IMR-90 (cell line): ENCODE data around the gene CAMTA1. TPM values are rescaled to one million over a fixed set of nuclear protein-coding genes. Genes with fewer than 3 reads are reported as not detected.

Source experiments
- ATAC-seq: fragments of 200-7000 bp; cut with Tn5 transposase; 2 replicates; pipeline ENCODE4 v1.9.1; 2020; ENCODE audit warnings: low read depth, mild to moderate bottlenecking, moderate library complexity
- BruUV-seq: library from RNA; stranded (reverse); fragments of 400-500 nt; replicated peaks from 2 replicates; lab custom pipeline; 2021; lab: Mats Ljungman, UMichigan
- CTCF ChIA-PET: fragments of 300-600 bp; formaldehyde crosslinking; extraction: SDS; loops from one replicate; lab custom pipeline; 2021; ENCODE audit warnings: antibody characterized with exemption; lab: Yijun Ruan, JAX
- POLR2A ChIA-PET: fragments of 300-600 bp; sonication (Branson Sonifier 250); formaldehyde crosslinking; loops from one replicate; lab custom pipeline; 2022; ENCODE audit warnings: antibody characterized with exemption; ENCODE audit not compliant: unreplicated experiment; lab: Charles Lee
- DNase-seq: peaks from one replicate; pipeline ENCODE4 v3.0.0; 2013
- H2AFZ ChIP-seq: replicated peaks from 2 replicates; pipeline ENCODE3; 2013; ENCODE audit warnings: low read length, mild to moderate bottlenecking; ENCODE audit not compliant: poor library complexity
- H2AK5ac ChIP-seq: 2 replicates; pipeline ENCODE4 v1.6.1; 2013; ENCODE audit warnings: low read depth, low read length, inconsistent platforms
- H2AK9ac ChIP-seq: replicated peaks from 2 replicates; pipeline ENCODE3; 2013; ENCODE audit warnings: mild to moderate bottlenecking, low read depth, low read length, moderate library complexity; ENCODE audit not compliant: poor library complexity
- H2BK120ac ChIP-seq: 2 replicates; pipeline ENCODE4 v1.6.1; 2013; ENCODE audit warnings: low read depth, low read length, inconsistent platforms
- H2BK15ac ChIP-seq: 3 replicates; pipeline ENCODE4 v1.6.1; 2013; ENCODE audit warnings: low read depth, low read length, inconsistent platforms
- H2BK20ac ChIP-seq: 2 replicates; pipeline ENCODE4 v1.6.1; 2013; ENCODE audit warnings: low read depth, mild to moderate bottlenecking, inconsistent platforms, low read length, moderate library complexity
- H2BK5ac ChIP-seq: 2 replicates; pipeline ENCODE4 v1.6.1; 2013; ENCODE audit warnings: mild to moderate bottlenecking, low read depth, low read length, inconsistent platforms; ENCODE audit not compliant: poor library complexity, severe bottlenecking
- H3K14ac ChIP-seq: replicated peaks from 2 replicates; pipeline ENCODE4 v1.6.1; 2013; ENCODE audit warnings: low read depth, low read length, inconsistent platforms
- H3K18ac ChIP-seq: 2 replicates; pipeline ENCODE4 v1.6.1; 2013; ENCODE audit warnings: low read depth, low read length, control low read depth
- H3K23ac ChIP-seq: 2 replicates; pipeline ENCODE4 v1.6.1; 2013; ENCODE audit warnings: low read depth, low read length, inconsistent platforms
- H3K27ac ChIP-seq: 2 replicates; pipeline ENCODE4 v1.5.1; 2013; ENCODE audit warnings: mild to moderate bottlenecking, control low read depth, low read length; ENCODE audit not compliant: insufficient read depth
- H3K27me3 ChIP-seq: 2 replicates; pipeline ENCODE4 v1.6.1; 2013; ENCODE audit warnings: low read length; ENCODE audit not compliant: control insufficient read depth, insufficient read depth
- H3K36me3 ChIP-seq: 2 replicates; pipeline ENCODE4 v1.6.1; 2013; ENCODE audit warnings: low read length, mixed read lengths; ENCODE audit not compliant: control insufficient read depth, insufficient read depth
- H3K4ac ChIP-seq: 2 replicates; pipeline ENCODE4 v1.6.1; 2013; ENCODE audit warnings: low read depth, low read length, inconsistent platforms
- H3K4me1 ChIP-seq: 2 replicates; pipeline ENCODE4 v1.6.1; 2013; ENCODE audit warnings: low read length, mixed read lengths; ENCODE audit not compliant: control insufficient read depth, insufficient read depth
- H3K4me2 ChIP-seq: 2 replicates; pipeline ENCODE4 v1.6.1; 2013; ENCODE audit warnings: low read depth, mild to moderate bottlenecking, control low read depth, low read length, moderate library complexity
- H3K4me3 ChIP-seq: 2 replicates; pipeline ENCODE4 v1.5.1; 2013; ENCODE audit warnings: low read depth, mild to moderate bottlenecking, control low read depth, low read length, moderate library complexity; ENCODE audit not compliant: insufficient read depth
- H3K56ac ChIP-seq: 2 replicates; pipeline ENCODE4 v1.6.1; 2013; ENCODE audit warnings: low read length, inconsistent platforms; ENCODE audit not compliant: insufficient read depth; ENCODE audit errors: extremely low read depth
- H3K79me1 ChIP-seq, 2 experiments: 2 replicates each; pipeline ENCODE4 v1.6.1; 2013; ENCODE audit warnings: low read length in 2 of 2, inconsistent platforms in 1 of 2, low read depth in 1 of 2
- H3K9ac ChIP-seq: 2 replicates; pipeline ENCODE4 v1.6.1; 2013; ENCODE audit warnings: low read depth, low read length, control low read depth
- H3K9me1 ChIP-seq: 2 replicates; pipeline ENCODE4 v1.6.1; 2013; ENCODE audit warnings: low read length, inconsistent platforms; ENCODE audit not compliant: insufficient read depth
- H3K9me3 ChIP-seq: 2 replicates; pipeline ENCODE4 v1.6.1; 2013; ENCODE audit warnings: low read length; ENCODE audit not compliant: control insufficient read depth, insufficient read depth
- H4K20me1 ChIP-seq: 2 replicates; pipeline ENCODE4 v1.6.1; 2013; ENCODE audit warnings: low read length, inconsistent platforms; ENCODE audit not compliant: insufficient read depth
- H4K5ac ChIP-seq: 2 replicates; pipeline ENCODE4 v1.6.1; 2013; ENCODE audit warnings: mild to moderate bottlenecking, low read depth, low read length, control low read depth
- H4K8ac ChIP-seq, 2 experiments: 2 replicates each; pipeline ENCODE4 v1.6.1; 2013; ENCODE audit warnings: low read depth in 2 of 2, low read length in 2 of 2, control low read depth in 1 of 2, inconsistent platforms in 1 of 2
- H4K91ac ChIP-seq: 2 replicates; pipeline ENCODE4 v1.6.1; 2013; ENCODE audit warnings: low read depth, low read length, inconsistent platforms; ENCODE audit not compliant: insufficient read depth
- BHLHE40 ChIP-seq: fragments of 150-350 bp; IDR thresholded peaks from 2 replicates; pipeline ENCODE4 v1.6.1; 2016; ENCODE audit warnings: mild to moderate bottlenecking, low read depth, low read length
- CEBPB ChIP-seq: IDR thresholded peaks from 2 replicates; pipeline ENCODE4 v1.6.1; 2012; ENCODE audit warnings: low read depth, low read length, improper control_type of control experiment
- CTCF ChIP-seq: conservative IDR thresholded peaks from 2 replicates; pipeline ENCODE4 v1.5.1; 2012; ENCODE audit warnings: mild to moderate bottlenecking, low read depth, low read length, improper control_type of control experiment
- ELK1 ChIP-seq: fragments of 150-350 bp; IDR thresholded peaks from 2 replicates; pipeline ENCODE4 v1.6.1; 2016; ENCODE audit warnings: low read depth, mild to moderate bottlenecking, low read length, moderate library complexity, borderline replicate concordance
- FOS ChIP-seq: fragments of 150-350 bp; IDR thresholded peaks from 2 replicates; pipeline ENCODE4 v1.6.1; 2016; ENCODE audit warnings: low read depth, low read length
- MAFK ChIP-seq: IDR thresholded peaks from 2 replicates; pipeline ENCODE4 v1.6.1; 2012; ENCODE audit warnings: low read depth, low read length, improper control_type of control experiment
- MAZ ChIP-seq: IDR thresholded peaks from 2 replicates; pipeline ENCODE4 v1.6.1; 2012; ENCODE audit warnings: low read depth, mild to moderate bottlenecking, low read length, improper control_type of control experiment, moderate library complexity, borderline replicate concordance
- MXI1 ChIP-seq: IDR thresholded peaks from 2 replicates; pipeline ENCODE4 v1.6.1; 2012; ENCODE audit warnings: low read depth, mild to moderate bottlenecking, low read length, moderate library complexity, borderline replicate concordance
- NFE2L2 ChIP-seq: fragments of 150-350 bp; IDR thresholded peaks from 2 replicates; pipeline ENCODE4 v1.6.1; 2016; ENCODE audit warnings: low read depth, mild to moderate bottlenecking, low read length
- RAD21 ChIP-seq: IDR thresholded peaks from 2 replicates; pipeline ENCODE4 v1.6.1; 2012; ENCODE audit warnings: low read length, improper control_type of control experiment
- RCOR1 ChIP-seq: IDR thresholded peaks from 2 replicates; pipeline ENCODE4 v1.6.1; 2012; ENCODE audit warnings: mild to moderate bottlenecking, low read length, improper control_type of control experiment; ENCODE audit not compliant: insufficient replicate concordance
- SMC3 ChIP-seq: fragments of 150-350 bp; IDR thresholded peaks from 2 replicates; pipeline ENCODE4 v1.6.1; 2016; ENCODE audit warnings: low read depth, mild to moderate bottlenecking, antibody characterized with exemption, low read length, moderate library complexity
- USF2 ChIP-seq: fragments of 150-350 bp; IDR thresholded peaks from 2 replicates; pipeline ENCODE4 v1.6.1; 2017; ENCODE audit warnings: mild to moderate bottlenecking, antibody characterized with exemption, low read length, low read depth
- WGBS, 2 experiments: methylation state at CpG; one replicate each; pipeline versions ENCODE4 v1.1.5 to v1.1.7; 2013; ENCODE audit warnings: missing lambda C conversion rate in 2 of 2; ENCODE audit not compliant: insufficient read length in 1 of 2; ENCODE audit errors: extremely low coverage in 2 of 2; 5-methylcytosine and 5-hydroxymethylcytosine counted together
- dilution Hi-C: fragments of 300-500 bp; cut with HindIII; formaldehyde crosslinking; loops from one replicate; pipeline ENCODE4 v1.14.3; 2018; ENCODE audit warnings: low sequenced_read_pairs; ENCODE audit not compliant: unreplicated experiment
- in situ Hi-C: fragments of 300-500 bp; cut with MboI; formaldehyde crosslinking; loops from 3 replicates; pipeline ENCODE4 v1.14.3; 2019; ENCODE audit warnings: low sequenced_read_pairs, inconsistent platforms, mixed read lengths
- intact Hi-C: fragments of 100-400 bp; cut with micrococcal nuclease; formaldehyde crosslinking; loops from 2 replicates; pipeline ENCODE4 v1.10.0; 2022
- polyA plus RNA-seq, 3 experiments: library from polyadenylated mRNA; depleted of rRNA; stranded (reverse); fragments of >200 nt; gene quantifications; 2 replicates each; pipeline ENCODE4 v1.2.3, GENCODE V29; 2012; ENCODE audit warnings: low replicate concordance in 1 of 3
- total RNA-seq: library from RNA; depleted of rRNA; stranded (reverse); fragments of >200 nt; gene quantifications from 2 replicates; pipeline ENCODE4 v1.2.3, GENCODE V29; 2012

The CAMTA1 gene
- total and polyA plus RNA-seq, 2 of the 4 experiments (the other 2 are of a cell fraction): 35.5 to 74.3 TPM

GRCh38 chr1:6783936-6784559 is 1.2 kb upstream of the CAMTA1 start:
- in situ Hi-C loops (no loop called here), intact Hi-C loops (loop anchor here (1.0 kb wide), 1 partner anchor 64 kb away; no protein-coding TSS in a partner anchor), dilution Hi-C loops (no loop called here)
- no TSS peak for BruUV-seq
- H3K14ac ChIP-seq: peak overlapping the region; percentile 71; the same call in 1 of the 2 replicates
- peak overlapping the region; percentile 86 for H3K27ac ChIP-seq
- peaks cover 22 to 33% of the 10 kb centered on the region in 2 experiments for H3K79me1 ChIP-seq
- H4K5ac ChIP-seq: no peak overlapping the region
- peak overlapping the region; percentile 9; the same call in 1 of the 2 replicates for H2BK120ac ChIP-seq
- no peak overlapping the region for H4K91ac ChIP-seq
- H2BK15ac ChIP-seq: no peak overlapping the region
- peak overlapping the region in 1 of 2 experiments; percentile 6; a peak in 1 of 4 replicates for H4K8ac ChIP-seq
- H3K9ac ChIP-seq: peak overlapping the region; percentile 79
- no peaks in the 10 kb centered on the region for H3K9me3 ChIP-seq
- H3K4me1 ChIP-seq: peaks cover 3% of the 10 kb centered on the region
- ATAC-seq: no peak
- ChIA-PET CTCF (interaction anchor here (1.1 kb wide), 1 partner anchor 64 kb away, joined by 3 read pairs; no protein-coding TSS in a partner anchor), POLR2A (interaction anchor here (1.0 kb wide), 1 partner anchor 40 kb away, joined by 3 read pairs; no protein-coding TSS in a partner anchor)
- no peaks in the 10 kb centered on the region for H3K27me3 ChIP-seq
- H3K23ac ChIP-seq: 0 out of 2 replicates have a peak overlapping the region, but pooled peaks have one; percentile 72
- peak overlapping the region; percentile 39 for H2AK9ac ChIP-seq
- 0 out of 2 replicates have a peak overlapping the region, but pooled peaks have one; percentile 21 for H3K4ac ChIP-seq
- H3K9me1 ChIP-seq: peaks cover 11% of the 10 kb centered on the region
- H2BK5ac ChIP-seq: peak overlapping the region; percentile 46
- 1% methylated on average over 25 of the region's 40 CpGs; no CpG with 5 or more reads in 1 of the 2 experiments for WGBS, 2 experiments
- peaks cover 25% of the 10 kb centered on the region; the same call in 1 of the 2 replicates for H4K20me1 ChIP-seq
- H2AFZ ChIP-seq: peak overlapping the region; percentile 90
- no peak overlapping the region for H3K18ac ChIP-seq
- H2AK5ac ChIP-seq: no peak overlapping the region
- no peaks in the 10 kb centered on the region; the same call in 1 of the 2 replicates for H3K36me3 ChIP-seq
- H3K56ac ChIP-seq: peak overlapping the region; percentile 29
- H3K4me3 ChIP-seq: peak overlapping the region; percentile 71
- H3K4me2 ChIP-seq: peak overlapping the region; percentile 84
- no peak overlapping the region for H2BK20ac ChIP-seq
- DNase-seq: no peak
- TF ChIP-seq BHLHE40 (no peak), MXI1 (0 out of 2 replicates have a peak, but pooled peaks have one; percentile 10), MAZ (no peak; the same call in 1 of the 2 replicates), CTCF (no peak), RCOR1 (peak; percentile 6), MAFK (no peak), CEBPB (no peak), FOS (no peak), RAD21 (0 out of 2 replicates have a peak, but pooled peaks have one; percentile 18), USF2 (no peak), ELK1 (no peak), NFE2L2 (no peak), SMC3 (0 out of 2 replicates have a peak, but pooled peaks have one; percentile 14)
